Neural crest cell (in vitro differentiated cells): ENCODE measurements around the gene ME3. TPM values are rescaled to one million over a fixed set of nuclear protein-coding genes. Genes with fewer than 3 reads are reported as not detected.

Experiments used
- DNase-seq: peaks from one replicate; pipeline ENCODE4 v3.0.0; 2021; ENCODE audit warnings: low read depth, mixed read lengths, low spot score
- H3K27ac Mint-ChIP-seq: one replicate; pipeline ENCODE4 v1.8.0; 2021; ENCODE audit warnings: mild to moderate bottlenecking, mixed read lengths; ENCODE audit not compliant: unreplicated experiment
- H3K27me3 Mint-ChIP-seq: 2 replicates; pipeline ENCODE4 v1.8.0; 2021; ENCODE audit warnings: low read depth, mild to moderate bottlenecking, mixed read lengths
- H3K36me3 Mint-ChIP-seq: 2 replicates; pipeline ENCODE4 v1.8.0; 2021; ENCODE audit warnings: low read depth, mild to moderate bottlenecking, mixed read lengths
- H3K4me1 Mint-ChIP-seq: 2 replicates; pipeline ENCODE4 v1.8.0; 2021; ENCODE audit warnings: mixed read lengths
- H3K4me3 Mint-ChIP-seq: one replicate; pipeline ENCODE4 v1.8.0; 2021; ENCODE audit warnings: mild to moderate bottlenecking, mixed read lengths
- H3K9me3 Mint-ChIP-seq: 2 replicates; pipeline ENCODE4 v1.8.0; 2021; ENCODE audit warnings: mixed read lengths
- CTCF ChIP-seq: fragments of 200-600 bp; sonication (generic); conservative IDR thresholded peaks from 2 replicates; pipeline ENCODE4 v1.5.0; 2021; ENCODE audit warnings: antibody characterized with exemption, mild to moderate bottlenecking
- total RNA-seq: library from RNA; stranded (reverse); gene quantifications from 2 replicates; pipeline ENCODE4 v1.2.1, GENCODE V29; 2021

ME3 gene
- total RNA-seq, 1 donor from 2014 or later, result 18.9 TPM

- peak; percentile 48 for TF ChIP-seq CTCF
- H3K9me3 Mint-ChIP-seq, result no peaks in the 10 kb centered on the region
- H3K27me3 Mint-ChIP-seq, result peaks cover 2% of the 10 kb centered on the region
- peaks cover 44% of the 10 kb centered on the region for H3K4me1 Mint-ChIP-seq
- H3K27ac Mint-ChIP-seq, result no peak overlapping the region
- no peak for DNase-seq
- peak overlapping the region; percentile 13 for H3K4me3 Mint-ChIP-seq
- H3K36me3 Mint-ChIP-seq, result no peaks in the 10 kb centered on the region
These were observed 4.2 kb upstream of the ME3 start for GRCh38 chr11:86676533-86677154.

- no peak for TF ChIP-seq CTCF
- H3K9me3 Mint-ChIP-seq, result no peaks in the 10 kb centered on the region
- peak overlapping the region; percentile 13 for H3K4me3 Mint-ChIP-seq
- H3K27me3 Mint-ChIP-seq, result peaks cover 6% of the 10 kb centered on the region
- no peak overlapping the region for H3K27ac Mint-ChIP-seq
- H3K36me3 Mint-ChIP-seq, result no peaks in the 10 kb centered on the region
- H3K4me1 Mint-ChIP-seq, result peaks cover 49% of the 10 kb centered on the region
- DNase-seq, result no peak
These were observed 3.6 kb upstream of the ME3 start for GRCh38 chr11:86676010-86676409.

- no peak overlapping the region for H3K27ac Mint-ChIP-seq
- H3K27me3 Mint-ChIP-seq, result peaks cover 9% of the 10 kb centered on the region
- no peaks in the 10 kb centered on the region for H3K36me3 Mint-ChIP-seq
- no peak for DNase-seq
- TF ChIP-seq CTCF, result no peak
- no peak overlapping the region for H3K4me3 Mint-ChIP-seq
- no peaks in the 10 kb centered on the region for H3K9me3 Mint-ChIP-seq
- peaks cover 59% of the 10 kb centered on the region for H3K4me1 Mint-ChIP-seq
These were observed 2.6 kb upstream of the ME3 start for GRCh38 chr11:86675017-86675416.

- DNase-seq, result no peak
- Mint-ChIP-seq H3K9me3 (no peaks in the 10 kb centered on the region), H3K27me3 (peaks cover 13% of the 10 kb centered on the region), H3K4me1 (peaks cover 68% of the 10 kb centered on the region), H3K27ac (no peak overlapping the region), H3K4me3 (peak overlapping the region; percentile 83), H3K36me3 (no peaks in the 10 kb centered on the region)
- no peak for TF ChIP-seq CTCF
These were observed 1.7 kb upstream of the ME3 start for GRCh38 chr11:86673872-86674750.

GRCh38 chr11:86673055-86673843 is 833 bp upstream of the ME3 start:
- no peaks in the 10 kb centered on the region for H3K9me3 Mint-ChIP-seq
- no peak overlapping the region for H3K27ac Mint-ChIP-seq
- H3K36me3 Mint-ChIP-seq, result no peaks in the 10 kb centered on the region
- no peak for TF ChIP-seq CTCF
- DNase-seq, result no peak
- H3K4me1 Mint-ChIP-seq, result peaks cover 60% of the 10 kb centered on the region
- peaks cover 13% of the 10 kb centered on the region for H3K27me3 Mint-ChIP-seq
- H3K4me3 Mint-ChIP-seq, result peak overlapping the region; percentile 83
